HepG2 (cell line): ENCODE measurements around the gene GNB3. TPM values are rescaled to one million over a fixed set of nuclear protein-coding genes. Genes with fewer than 3 reads are reported as not detected.

Source experiments
- AHR ChIP-seq: IDR thresholded peaks from 2 replicates; pipeline ENCODE4 v1.6.1; 2018; ENCODE audit warnings: missing genetic modification reagents, missing compliant biosample characterization
- HNF4G ChIP-seq, 2 experiments: sonication (generic) in 1 of 2; formaldehyde crosslinking in 1 of 2; IDR thresholded peaks; 2 replicates each; pipeline versions ENCODE4 v1.4.0 to v1.6.1; 2011 to 2020; ENCODE audit warnings: borderline replicate concordance in 2 of 2, low read depth in 2 of 2, mild to moderate bottlenecking in 2 of 2, low read length in 1 of 2, missing genetic modification reagents in 1 of 2, moderate library complexity in 1 of 2
- HNRNPL ChIP-seq: fragments of 200-400 bp; formaldehyde crosslinking; IDR thresholded peaks from 2 replicates; pipeline ENCODE4 v1.6.1; 2017; ENCODE audit warnings: mild to moderate bottlenecking, low read depth, low read length
- HNRNPLL ChIP-seq: fragments of 200-400 bp; formaldehyde crosslinking; IDR thresholded peaks from 2 replicates; pipeline ENCODE4 v1.6.1; 2017; ENCODE audit warnings: mild to moderate bottlenecking, low read depth, low read length; ENCODE audit not compliant: poor library complexity, severe bottlenecking
- ISL2 ChIP-seq: sonication (generic); formaldehyde crosslinking; IDR thresholded peaks from 2 replicates; pipeline ENCODE4 v1.5.0; 2020; ENCODE audit warnings: missing genetic modification reagents
- KAT2B ChIP-seq: fragments of 150-350 bp; IDR thresholded peaks from 2 replicates; pipeline ENCODE4 v1.6.1; 2014; ENCODE audit warnings: low read depth, low read length, borderline replicate concordance
- KLF15 ChIP-seq: sonication (generic); formaldehyde crosslinking; IDR thresholded peaks from 2 replicates; pipeline ENCODE4 v1.8.1; 2023; ENCODE audit warnings: borderline replicate concordance, mild to moderate bottlenecking, inconsistent platforms, missing genetic modification reagents, mixed read lengths
- RORA ChIP-seq: sonication (generic); formaldehyde crosslinking; IDR thresholded peaks from 2 replicates; pipeline ENCODE4 v1.5.0; 2020; ENCODE audit warnings: mild to moderate bottlenecking, missing genetic modification reagents, moderate library complexity
- THAP11 ChIP-seq: IDR thresholded peaks from 2 replicates; pipeline ENCODE4 v1.6.1; 2016; ENCODE audit warnings: missing biosample characterization, missing genetic modification reagents
- TP53 ChIP-seq: sonication (generic); formaldehyde crosslinking; conservative IDR thresholded peaks from 2 replicates; pipeline ENCODE4 v1.4.0; 2020; ENCODE audit warnings: missing genetic modification reagents
- YEATS4 ChIP-seq: sonication (generic); formaldehyde crosslinking; IDR thresholded peaks from 2 replicates; pipeline ENCODE4 v1.4.0; 2020; ENCODE audit warnings: missing genetic modification reagents, borderline replicate concordance
- ZBTB20 ChIP-seq: sonication (generic); formaldehyde crosslinking; IDR thresholded peaks from 2 replicates; pipeline ENCODE4 v1.8.1; 2023; ENCODE audit warnings: missing genetic modification reagents, low read depth, mild to moderate bottlenecking, borderline replicate concordance
- ZFP36L1 ChIP-seq: sonication (generic); formaldehyde crosslinking; IDR thresholded peaks from 2 replicates; pipeline ENCODE4 v1.8.0; 2022; ENCODE audit warnings: mild to moderate bottlenecking, missing genetic modification reagents, moderate library complexity
- ZFP41 ChIP-seq: sonication (generic); formaldehyde crosslinking; IDR thresholded peaks from 2 replicates; pipeline ENCODE4 v1.4.0; 2020; ENCODE audit warnings: mild to moderate bottlenecking, missing genetic modification reagents, borderline replicate concordance
- ZNF180 ChIP-seq: sonication (generic); formaldehyde crosslinking; IDR thresholded peaks from 2 replicates; pipeline ENCODE4 v1.4.0; 2020; ENCODE audit warnings: low read depth, missing genetic modification reagents, borderline replicate concordance
- ZNF724P ChIP-seq: sonication (generic); formaldehyde crosslinking; IDR thresholded peaks from 2 replicates; pipeline ENCODE4 v1.8.0; 2022; ENCODE audit warnings: missing genetic modification reagents, borderline replicate concordance
- ZNF737 ChIP-seq: sonication (generic); formaldehyde crosslinking; IDR thresholded peaks from 2 replicates; pipeline ENCODE4 v1.5.0; 2020; ENCODE audit warnings: missing genetic modification reagents, mild to moderate bottlenecking, borderline replicate concordance
- ZNF768 ChIP-seq: sonication (generic); formaldehyde crosslinking; IDR thresholded peaks from 2 replicates; pipeline ENCODE4 v1.4.0; 2020; ENCODE audit warnings: missing genetic modification reagents
- ZSCAN25 ChIP-seq: sonication (generic); formaldehyde crosslinking; IDR thresholded peaks from 2 replicates; pipeline ENCODE4 v1.8.0; 2022; ENCODE audit warnings: mild to moderate bottlenecking, missing genetic modification reagents
- polyA plus RNA-seq, 8 experiments: library from polyadenylated mRNA; depleted of rRNA in 3 of 8; stranded (reverse) in 7 of 8; unstranded in 1 of 8; fragments of >200 nt; fragmentation: Illumina TruSeq in 4 of 8; extraction: Trizol in 4 of 8; gene quantifications; 2 replicates each; pipeline versions ENCODE4 v1.2.1 to v1.2.3, GENCODE V29; 2011 to 2016; ENCODE audit warnings: low read depth in 4 of 8, missing spikeins in 1 of 8, mixed read lengths in 1 of 8; ENCODE audit not compliant: insufficient read depth in 1 of 8
- total RNA-seq, 5 experiments: library from RNA; depleted of rRNA; stranded (reverse); fragments of >200 nt; fragmentation: Illumina TruSeq; extraction: Trizol; gene quantifications; 2 replicates each; pipeline ENCODE4 v1.2.3, GENCODE V29; 2016; ENCODE audit warnings: low read depth in 1 of 5
- TF ChIP-seq, protein P1 (sequence below): IDR thresholded peaks from 2 replicates; pipeline ENCODE4 v1.6.1; 2012; ENCODE audit warnings: low read depth, low read length, improper control_type of control experiment
- TF ChIP-seq, protein P2 (sequence below): sonication (generic); formaldehyde crosslinking; IDR thresholded peaks from 2 replicates; pipeline ENCODE4 v1.8.0; 2023; ENCODE audit warnings: mild to moderate bottlenecking, missing genetic modification reagents
- TF ChIP-seq, protein P3 (sequence below): sonication (generic); formaldehyde crosslinking; IDR thresholded peaks from 2 replicates; pipeline ENCODE4 v1.5.0; 2020; ENCODE audit warnings: missing genetic modification reagents
- TF ChIP-seq, protein P4 (sequence below): sonication (generic); formaldehyde crosslinking; IDR thresholded peaks from 2 replicates; pipeline ENCODE4 v1.5.1; 2020; ENCODE audit warnings: mild to moderate bottlenecking, moderate library complexity, missing genetic modification reagents

The GNB3 gene
- total and polyA plus RNA-seq, 2 of the 13 experiments (the other 11 are each of a cell fraction or from before 2014, with no cell fraction given): 1.3 to 3.6 TPM

DNA sequence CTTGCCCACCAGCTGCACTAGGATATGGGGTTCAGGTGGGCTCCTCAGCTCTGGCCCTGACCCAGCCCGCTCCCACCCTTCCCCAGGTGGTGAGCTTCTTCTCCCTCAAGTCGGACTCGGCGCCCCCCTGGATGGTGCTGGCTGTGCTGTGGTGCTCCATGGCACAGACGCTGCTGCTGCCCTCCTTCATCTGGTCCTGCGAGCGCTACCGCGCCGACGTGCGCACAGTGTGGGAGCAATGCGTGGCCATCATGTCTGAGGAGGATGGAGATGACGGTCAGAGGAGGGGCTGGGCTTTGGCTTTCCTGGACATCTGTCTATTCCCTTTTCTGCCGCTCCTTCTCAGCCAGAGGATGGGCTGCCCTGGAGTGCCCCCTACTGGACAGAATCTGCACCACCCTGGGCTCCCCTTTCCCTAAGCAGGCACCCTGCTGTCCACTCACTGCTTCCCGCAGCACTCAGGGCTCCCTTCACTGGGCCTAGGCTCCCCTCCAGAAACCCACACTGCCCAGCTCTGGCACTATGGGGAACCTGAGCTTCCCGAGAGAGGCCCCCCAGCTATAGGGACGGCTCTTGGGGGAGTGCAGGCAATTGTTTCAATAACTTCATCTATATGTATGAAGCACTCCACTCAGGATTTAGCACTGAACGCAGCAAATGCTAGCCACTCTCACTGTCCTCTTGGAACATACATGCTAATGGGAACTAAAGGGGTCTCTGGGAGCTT is 15.2 kb upstream of the GNB3 start (continued):
- TF ChIP-seq ZBTB20 (CRISPR knock-in tag) (no peak), AHR (CRISPR knock-in tag) (no peak), ZNF180 (CRISPR knock-in tag) (no peak), HNRNPLL (peak; percentile 66), ZFP41 (CRISPR knock-in tag) (no peak), THAP11 (CRISPR knock-in tag) (no peak), HNRNPL (no peak), TP53 (CRISPR knock-in tag) (no peak), ISL2 (CRISPR knock-in tag) (no peak), KAT2B (no peak), ZFP36L1 (CRISPR knock-in tag) (no peak), KLF15 (CRISPR knock-in tag) (no peak), ZSCAN25 (CRISPR knock-in tag) (no peak), ZNF768 (peak; percentile 28; the same call in 1 of the 2 replicates), ZNF737 (CRISPR knock-in tag) (no peak), ZNF724P (no peak), YEATS4 (CRISPR knock-in tag) (no peak), RORA (CRISPR knock-in tag) (no peak), HNF4G (IDR thresholded peaks at IDR 0.05; ENCODE audit: borderline replicate concordance, low read depth, low read length) (no peak), HNF4G (CRISPR knock-in tag; IDR thresholded peaks at IDR 0.05; ENCODE audit: borderline replicate concordance, low read depth) (no peak)
- TF ChIP-seq, protein P1, sequence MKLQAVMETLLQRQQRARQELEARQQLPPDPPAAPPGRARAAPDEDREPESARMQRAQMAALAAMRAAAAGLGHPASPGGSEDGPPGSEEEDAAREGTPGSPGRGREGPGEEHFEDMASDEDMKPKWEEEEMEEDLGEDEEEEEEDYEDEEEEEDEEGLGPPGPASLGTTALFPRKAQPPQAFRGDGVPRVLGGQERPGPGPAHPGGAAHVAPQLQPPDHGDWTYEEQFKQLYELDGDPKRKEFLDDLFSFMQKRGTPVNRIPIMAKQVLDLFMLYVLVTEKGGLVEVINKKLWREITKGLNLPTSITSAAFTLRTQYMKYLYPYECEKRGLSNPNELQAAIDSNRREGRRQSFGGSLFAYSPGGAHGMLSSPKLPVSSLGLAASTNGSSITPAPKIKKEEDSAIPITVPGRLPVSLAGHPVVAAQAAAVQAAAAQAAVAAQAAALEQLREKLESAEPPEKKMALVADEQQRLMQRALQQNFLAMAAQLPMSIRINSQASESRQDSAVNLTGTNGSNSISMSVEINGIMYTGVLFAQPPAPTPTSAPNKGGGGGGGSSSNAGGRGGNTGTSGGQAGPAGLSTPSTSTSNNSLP: no peak
- TF ChIP-seq, protein P2, sequence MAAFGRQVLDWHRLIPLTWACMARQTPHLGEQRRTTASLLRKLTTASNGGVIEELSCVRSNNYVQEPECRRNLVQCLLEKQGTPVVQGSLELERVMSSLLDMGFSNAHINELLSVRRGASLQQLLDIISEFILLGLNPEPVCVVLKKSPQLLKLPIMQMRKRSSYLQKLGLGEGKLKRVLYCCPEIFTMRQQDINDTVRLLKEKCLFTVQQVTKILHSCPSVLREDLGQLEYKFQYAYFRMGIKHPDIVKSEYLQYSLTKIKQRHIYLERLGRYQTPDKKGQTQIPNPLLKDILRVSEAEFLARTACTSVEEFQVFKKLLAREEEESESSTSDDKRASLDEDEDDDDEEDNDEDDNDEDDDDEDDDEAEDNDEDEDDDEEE (CRISPR knock-in tag): 0 out of 2 replicates have a peak, but pooled peaks have one; percentile 36
- TF ChIP-seq, protein P3, sequence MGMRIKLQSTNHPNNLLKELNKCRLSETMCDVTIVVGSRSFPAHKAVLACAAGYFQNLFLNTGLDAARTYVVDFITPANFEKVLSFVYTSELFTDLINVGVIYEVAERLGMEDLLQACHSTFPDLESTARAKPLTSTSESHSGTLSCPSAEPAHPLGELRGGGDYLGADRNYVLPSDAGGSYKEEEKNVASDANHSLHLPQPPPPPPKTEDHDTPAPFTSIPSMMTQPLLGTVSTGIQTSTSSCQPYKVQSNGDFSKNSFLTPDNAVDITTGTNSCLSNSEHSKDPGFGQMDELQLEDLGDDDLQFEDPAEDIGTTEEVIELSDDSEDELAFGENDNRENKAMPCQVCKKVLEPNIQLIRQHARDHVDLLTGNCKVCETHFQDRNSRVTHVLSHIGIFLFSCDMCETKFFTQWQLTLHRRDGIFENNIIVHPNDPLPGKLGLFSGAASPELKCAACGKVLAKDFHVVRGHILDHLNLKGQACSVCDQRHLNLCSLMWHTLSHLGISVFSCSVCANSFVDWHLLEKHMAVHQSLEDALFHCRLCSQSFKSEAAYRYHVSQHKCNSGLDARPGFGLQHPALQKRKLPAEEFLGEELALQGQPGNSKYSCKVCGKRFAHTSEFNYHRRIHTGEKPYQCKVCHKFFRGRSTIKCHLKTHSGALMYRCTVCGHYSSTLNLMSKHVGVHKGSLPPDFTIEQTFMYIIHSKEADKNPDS: no peak
- TF ChIP-seq, protein P4, sequence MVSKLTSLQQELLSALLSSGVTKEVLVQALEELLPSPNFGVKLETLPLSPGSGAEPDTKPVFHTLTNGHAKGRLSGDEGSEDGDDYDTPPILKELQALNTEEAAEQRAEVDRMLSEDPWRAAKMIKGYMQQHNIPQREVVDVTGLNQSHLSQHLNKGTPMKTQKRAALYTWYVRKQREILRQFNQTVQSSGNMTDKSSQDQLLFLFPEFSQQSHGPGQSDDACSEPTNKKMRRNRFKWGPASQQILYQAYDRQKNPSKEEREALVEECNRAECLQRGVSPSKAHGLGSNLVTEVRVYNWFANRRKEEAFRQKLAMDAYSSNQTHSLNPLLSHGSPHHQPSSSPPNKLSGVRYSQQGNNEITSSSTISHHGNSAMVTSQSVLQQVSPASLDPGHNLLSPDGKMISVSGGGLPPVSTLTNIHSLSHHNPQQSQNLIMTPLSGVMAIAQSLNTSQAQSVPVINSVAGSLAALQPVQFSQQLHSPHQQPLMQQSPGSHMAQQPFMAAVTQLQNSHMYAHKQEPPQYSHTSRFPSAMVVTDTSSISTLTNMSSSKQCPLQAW (CRISPR knock-in tag): peak; percentile 25; the same call in 1 of the 2 replicates
